GM18502 (cell line): ENCODE data around the gene EIF2D.

Experiments used
- ATAC-seq: cut with Tn5 transposase; IDR thresholded peaks from one replicate; pipeline ENCODE4 v1.9.1; 2021; ENCODE audit warnings: mild to moderate bottlenecking; ENCODE audit not compliant: unreplicated experiment, poor library complexity

Gene EIF2D

DNA sequence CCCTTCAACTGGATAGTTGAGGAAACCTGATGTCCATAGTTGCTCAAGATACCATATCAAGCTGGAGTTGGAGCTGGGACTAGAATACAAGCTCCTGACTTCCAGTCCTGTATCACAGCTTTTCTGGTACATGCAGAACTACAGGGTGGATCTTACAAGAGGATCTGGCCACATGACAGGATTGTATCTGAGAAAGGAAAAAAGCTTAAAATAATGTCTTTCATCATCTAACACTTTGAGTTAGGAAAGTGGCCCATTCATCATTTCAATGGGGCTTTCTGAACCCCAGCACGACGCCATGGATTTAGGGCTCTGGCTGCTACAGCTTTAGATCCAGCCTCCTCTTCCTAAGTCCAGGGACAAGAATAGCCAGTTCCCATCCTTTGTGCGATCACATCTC is 58.1 kb downstream of the EIF2D start:
- ATAC-seq = no peak

DNA sequence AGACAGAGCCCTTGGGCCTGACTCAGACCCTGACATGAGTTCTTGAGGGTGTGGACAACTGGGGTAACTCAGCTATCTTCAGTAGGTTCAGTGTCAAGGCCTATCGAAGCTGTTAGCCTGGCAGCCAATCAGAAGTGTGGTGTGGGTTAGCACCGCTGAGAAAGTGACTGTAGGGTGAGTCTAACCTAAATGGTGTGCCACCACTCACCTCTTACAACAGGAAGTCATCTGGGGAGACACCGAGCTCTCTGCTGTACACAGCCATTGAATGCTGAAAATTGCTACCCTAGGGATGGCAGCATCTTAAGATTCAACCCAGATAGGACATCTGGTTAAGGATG is 60.3 kb downstream of the EIF2D start:
- ATAC-seq = no peak

DNA sequence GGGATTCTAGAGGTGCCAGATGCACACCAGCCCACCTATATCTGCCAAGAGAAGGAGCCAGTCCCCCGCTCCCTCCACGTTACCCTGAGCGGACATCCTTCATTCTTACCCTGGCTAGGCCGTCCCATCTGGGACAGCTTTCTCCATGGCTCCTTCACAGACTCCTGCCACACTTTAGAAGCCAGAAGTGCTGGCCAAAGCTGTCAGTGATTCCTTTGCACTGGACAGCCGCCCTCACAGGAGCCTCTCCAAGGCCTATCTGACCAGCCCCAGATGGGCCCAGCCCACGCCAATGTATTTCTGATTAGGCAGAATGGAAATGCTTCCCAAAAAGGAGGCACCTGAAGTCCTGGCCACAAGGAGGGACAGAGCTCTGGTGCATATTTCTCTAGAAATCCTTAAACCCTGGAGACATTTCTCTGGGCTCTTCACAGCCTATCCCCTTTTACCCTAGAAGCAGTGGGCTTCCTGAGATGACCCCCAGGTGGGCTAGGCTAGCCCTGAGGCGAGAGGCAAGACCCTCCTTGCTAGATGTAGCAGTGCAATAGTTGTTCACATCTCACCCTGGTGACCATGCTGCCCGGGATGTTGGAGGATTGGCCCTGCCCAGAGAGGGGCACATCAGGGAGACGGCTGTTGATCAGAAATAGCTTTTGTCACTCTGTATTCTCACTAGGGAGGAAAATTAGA is 60.8 kb downstream of the EIF2D start:
- no peak for ATAC-seq

DNA sequence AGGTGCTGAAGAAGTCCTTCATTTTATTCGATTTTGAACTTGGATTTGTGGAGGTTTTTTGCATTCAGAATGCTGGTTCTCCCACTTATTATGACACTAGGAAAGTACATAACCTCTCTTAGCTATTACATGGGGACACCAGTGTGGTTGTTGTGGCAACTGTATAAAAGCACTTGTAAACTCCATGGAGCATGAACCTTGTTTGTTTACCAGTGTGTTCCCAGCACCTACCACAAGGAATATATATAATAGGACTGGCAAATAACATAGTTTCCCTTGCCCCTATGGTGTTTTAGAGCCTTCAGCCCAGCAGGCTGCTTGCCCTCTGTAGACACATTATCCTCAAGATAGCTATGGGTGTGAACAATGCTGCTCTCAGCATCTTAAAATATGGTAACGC is 61.8 kb downstream of the EIF2D start:
- ATAC-seq = no peak

DNA sequence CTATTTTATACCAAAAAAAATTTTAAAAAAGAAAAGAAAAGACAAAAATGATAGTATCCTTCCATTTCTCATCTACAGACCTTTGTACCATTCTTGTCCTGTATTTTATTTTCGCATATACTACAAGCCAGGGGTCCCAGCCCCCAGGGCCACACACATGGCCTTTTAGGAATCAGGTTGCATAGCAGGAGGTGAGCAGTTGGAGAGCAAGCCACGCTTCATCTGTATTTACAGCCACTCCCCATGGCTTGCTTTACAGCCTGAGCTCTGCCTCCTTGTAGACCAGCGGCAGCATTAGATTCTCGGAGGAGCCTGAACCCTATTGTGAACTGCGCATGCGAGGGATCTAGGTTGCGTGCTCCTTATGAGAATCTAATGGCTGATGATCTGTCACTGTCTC is 65.2 kb downstream of the EIF2D start:
- ATAC-seq = no peak

DNA sequence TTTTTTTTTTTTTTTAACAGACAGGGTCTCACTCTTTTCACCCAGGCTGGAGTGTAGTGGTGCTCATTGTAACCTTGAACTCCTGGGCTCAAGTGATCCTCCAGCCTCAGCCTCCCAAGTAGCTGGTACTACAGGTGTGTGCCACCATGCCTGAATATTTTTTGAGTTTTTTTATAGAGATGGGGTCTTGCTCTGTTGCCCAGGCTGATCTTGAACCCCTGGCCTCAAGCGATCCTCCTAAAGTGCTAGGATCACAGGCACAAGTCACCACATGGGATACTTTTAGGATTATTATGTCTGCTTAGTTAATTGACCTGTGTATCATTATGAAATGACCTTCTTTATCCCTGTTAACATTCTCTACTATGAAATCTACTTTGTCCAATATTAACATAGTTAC is 66.9 kb downstream of the EIF2D start:
- ATAC-seq = no peak

DNA sequence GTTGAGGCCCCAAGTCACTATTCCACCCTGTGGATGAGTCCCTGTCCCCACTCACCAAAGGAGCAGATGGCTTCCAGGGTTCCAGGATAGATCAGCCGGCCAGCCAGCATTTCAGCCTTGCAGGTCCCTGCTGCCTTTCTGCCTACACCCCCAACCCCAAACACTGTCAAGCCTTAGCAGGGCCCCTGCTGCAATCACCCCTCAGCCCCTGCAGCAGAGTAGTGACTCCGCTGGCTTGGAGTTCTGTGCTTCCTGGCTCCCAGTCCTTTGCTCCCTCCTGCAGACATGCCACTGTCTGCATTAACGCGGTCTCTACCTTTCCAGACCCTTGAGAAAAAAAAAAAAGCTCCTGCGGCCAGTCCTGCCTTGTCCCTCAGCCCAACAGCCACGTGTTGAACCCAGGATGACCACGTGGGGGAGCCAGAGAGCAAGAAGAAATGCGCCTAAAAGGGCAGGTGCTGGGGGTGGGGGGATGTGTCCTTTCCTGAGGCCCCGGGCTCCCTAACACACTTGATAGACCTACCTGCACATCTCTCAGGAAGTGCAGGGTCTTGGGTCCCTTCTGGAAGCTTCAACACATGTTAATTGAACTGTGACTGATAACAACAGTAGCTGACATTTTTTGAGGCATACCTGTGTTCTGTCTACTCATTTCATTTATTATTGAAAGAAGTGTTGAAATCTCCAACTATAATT is 67.6 kb downstream of the EIF2D start:
- no peak for ATAC-seq
